Measurements from ENCODE around the gene GOLGA7B.

GOLGA7B gene

DNA sequence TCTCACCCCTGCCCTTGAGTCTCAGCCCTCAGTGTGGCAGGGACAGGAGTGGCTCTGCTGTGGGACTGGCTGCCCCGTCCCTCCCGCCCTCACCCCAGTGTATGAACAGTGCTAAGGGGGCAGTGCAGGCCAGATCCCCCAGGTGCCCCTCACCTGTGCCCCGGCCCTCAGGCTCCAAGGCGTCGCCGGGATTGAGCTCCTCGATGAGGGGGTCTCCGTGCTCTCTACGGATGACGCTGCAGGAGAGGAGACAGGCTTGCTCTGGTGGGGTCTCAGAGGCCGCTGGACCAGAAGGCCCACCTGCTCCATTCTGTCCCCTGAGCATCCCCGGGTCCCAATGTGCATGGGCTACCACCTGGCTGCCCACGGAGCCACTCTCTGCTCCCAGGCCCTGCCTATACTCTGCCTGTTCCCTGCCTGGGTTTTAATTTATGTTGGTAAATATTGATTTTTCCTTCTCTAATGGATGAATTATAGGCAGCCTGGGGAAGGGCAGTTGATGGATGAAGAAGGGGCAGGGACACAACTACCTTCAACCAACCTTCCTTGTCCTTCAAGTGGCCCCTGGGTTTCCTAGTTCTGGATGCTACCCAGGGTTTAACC, 47.2 kb downstream of the GOLGA7B start:
- DNase-seq = no peak

DNA sequence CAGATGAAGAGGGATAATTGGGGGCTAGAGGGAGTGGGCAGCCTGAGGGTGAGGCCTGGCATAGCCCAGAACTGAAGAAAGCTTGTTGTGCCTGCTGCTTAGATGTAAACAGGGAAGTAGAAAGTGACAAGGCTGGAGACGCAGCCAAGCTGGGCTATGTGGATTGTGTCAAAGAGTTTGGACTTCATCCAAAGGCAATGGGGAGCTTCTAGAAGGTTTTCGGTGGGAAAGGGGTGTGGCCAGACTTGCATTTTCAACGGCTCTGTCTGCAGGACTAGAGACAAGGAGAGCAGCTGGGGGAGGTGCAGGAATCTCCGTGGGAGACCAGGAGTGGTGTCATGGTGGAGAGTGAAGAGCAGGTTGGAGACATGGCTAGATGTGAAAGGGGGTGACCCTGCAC, 48.8 kb downstream of the GOLGA7B start:
- DNase-seq = no peak

DNA sequence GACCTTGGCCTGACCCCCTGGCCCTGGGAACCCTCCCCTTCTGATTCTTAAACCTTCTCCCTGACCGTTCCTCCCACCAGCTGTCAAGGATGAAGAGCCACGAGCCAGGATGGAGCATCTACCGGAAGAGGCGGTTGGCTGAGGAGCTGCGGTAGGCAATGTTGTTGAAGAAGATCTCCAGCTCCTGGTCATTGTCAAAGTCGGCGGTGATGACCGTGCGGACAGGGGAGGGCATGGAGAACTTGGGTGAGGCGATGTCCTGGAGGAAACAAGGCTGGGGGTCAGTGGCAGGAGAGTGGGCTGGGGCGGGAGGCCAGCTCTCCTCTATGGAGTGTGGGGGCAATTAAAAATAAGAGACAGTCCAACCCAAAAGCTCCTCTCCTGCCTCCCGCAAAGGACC, 51.7 kb downstream of the GOLGA7B start:
- DNase-seq = no peak

DNA sequence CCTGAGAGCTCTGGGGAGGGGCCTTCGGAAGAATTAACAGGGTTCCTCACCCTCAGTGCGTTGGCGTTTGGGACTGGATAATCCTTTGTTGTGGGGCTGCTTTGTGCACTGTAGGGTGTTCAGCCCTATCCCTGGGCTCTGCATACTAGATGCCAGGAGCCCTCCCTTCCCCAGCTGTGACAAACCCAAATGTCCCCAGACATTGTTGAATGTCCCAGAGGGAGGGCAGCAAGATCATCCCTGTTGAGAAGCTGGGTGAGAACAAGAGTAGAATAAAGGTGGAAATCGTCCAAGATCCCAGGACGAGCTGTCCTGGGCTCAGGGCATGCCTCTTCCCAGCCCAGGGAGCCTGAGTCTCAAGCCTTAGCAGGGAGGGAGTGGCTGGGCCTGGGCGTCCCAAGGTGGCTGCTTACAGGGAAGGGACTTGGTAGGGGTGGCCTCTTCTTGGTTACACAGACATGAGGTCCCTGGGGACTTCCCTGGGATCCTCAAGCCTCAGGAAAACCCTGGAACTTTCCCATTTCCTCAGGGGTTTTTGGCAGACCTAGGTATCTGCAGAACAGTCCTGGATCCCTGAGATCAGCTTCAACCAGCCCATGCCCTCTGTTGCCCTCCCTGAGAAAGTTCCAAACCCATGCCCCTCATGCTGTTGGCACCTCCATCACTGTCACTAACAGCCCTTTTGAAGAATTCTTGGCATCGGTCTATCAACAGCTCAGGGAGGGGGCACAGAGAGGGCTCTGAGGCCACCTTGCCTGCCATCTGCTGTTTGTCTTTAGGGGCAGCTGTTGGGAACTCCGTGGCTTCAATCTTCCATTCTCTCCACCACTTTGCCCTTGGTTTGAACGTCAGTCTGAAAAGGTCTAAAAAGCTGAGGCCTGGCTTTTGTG, 53.7 kb downstream of the GOLGA7B start:
- DNase-seq = no peak

DNA sequence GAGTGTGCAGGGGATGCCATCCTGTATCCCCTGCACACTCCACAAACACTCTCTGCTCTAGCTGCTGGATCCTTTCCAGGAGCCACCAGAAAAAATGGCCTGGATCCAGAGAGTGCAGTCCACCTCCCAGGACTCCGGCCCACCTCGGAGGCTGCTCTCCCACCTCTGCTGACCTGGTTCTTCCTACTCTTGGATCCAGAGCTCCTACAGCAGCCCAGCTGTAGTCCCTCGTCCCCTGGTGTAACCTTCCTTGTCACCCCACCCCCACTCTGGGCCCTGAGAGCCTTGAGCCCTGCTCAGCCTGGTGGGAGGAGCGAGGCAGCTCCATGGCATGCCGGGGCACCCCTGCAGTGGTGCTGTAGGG, 54.4 kb downstream of the GOLGA7B start:
- no peak for DNase-seq

DNA sequence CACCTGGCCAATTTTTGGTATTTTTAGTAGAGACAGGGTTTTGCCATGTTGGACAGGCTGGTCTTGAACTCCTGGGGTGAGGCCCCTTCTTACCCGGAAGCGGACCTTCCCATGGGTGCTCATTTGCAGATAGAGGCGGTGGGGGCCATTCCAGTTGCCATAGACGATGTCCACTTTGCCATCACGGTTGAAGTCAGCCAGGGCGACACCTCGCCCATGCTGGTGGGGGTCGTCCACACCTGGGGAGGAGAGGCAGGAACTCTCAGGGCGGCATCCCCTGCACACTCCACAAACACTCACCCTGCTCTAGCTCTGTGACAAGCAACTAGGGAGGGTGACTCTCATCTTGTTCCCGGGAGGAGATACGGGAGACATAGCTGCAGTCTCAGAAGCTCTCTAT, 54.9 kb downstream of the GOLGA7B start:
- no peak for DNase-seq

DNA sequence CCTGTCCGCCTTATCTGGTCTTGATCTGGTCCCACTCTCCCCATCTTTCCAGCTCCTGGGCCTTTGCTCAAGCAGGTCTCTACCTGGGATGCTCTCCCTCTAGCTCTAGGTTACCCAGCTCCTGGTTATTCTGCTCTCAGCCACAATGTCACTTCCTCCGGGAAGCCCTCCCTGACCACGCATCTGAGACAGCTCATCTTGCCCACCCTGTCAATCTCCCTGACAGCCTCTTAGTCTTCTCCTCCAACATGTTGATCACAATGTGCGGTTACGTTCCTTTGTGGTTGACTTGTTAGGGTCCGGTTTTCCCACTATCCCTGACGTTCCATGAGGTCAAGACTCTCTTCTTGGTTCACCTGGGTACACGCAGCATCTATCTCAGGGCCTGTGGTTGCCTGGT, 55.6 kb downstream of the GOLGA7B start:
- no peak for DNase-seq

DNA sequence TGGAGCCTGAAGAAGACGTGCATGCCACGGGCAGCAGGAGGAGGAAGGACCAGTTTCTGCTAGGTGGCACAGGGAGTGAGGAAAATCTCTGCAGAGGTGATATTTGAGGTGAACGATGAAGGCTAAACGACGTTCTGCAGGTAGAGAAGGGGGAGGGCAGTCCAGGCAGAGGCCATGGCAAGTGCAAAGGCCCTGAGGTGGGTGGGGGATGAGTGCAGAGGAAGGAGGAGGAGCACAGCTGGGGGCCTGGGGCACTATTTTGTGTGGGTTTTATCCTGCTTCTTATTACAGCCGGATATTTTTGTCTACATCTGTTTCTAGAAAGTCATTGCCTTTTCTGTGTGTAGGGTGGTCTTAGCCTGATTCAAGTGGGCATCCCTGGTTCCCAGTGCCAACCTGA, 57.6 kb downstream of the GOLGA7B start:
- no peak for DNase-seq

DNA sequence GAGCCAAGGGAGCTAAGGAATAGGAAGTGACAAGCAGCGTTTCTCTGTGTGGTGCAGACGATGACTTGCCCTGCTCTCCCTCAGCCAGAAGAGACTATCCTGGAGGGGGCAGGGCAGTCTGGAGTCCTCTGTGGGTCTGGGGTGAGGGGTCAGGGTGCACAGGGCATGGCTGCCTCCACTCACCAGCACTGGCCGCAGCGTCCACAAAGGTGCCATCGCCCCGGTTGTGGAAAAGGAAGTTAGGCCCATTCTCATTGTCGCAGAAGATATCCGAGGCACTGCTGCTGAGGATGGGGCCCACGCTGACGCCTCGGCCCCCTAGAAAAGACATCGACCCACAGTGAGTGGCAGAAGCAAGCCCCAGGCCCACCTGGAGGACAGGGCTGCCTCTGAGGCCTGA, 58.2 kb downstream of the GOLGA7B start:
- DNase-seq = no peak

DNA sequence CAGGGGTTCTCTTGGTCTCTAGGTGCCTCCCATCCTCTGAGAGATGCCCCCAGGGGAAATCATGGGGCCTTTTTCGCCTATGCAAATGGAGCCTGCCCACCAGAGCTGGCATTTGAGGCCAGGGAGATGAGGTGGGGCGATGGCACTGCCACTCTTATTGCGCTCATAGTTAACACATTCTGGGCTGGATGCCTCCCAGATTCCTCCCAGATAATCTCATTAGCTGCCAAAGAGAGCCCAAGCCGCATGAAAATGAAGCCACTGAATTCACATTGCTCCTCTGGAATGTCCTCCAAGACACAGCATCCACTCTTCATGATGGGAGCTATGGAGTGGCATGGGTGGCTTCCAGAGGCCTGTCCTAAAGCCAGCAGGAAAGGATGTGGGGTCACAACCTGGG, 61.0 kb downstream of the GOLGA7B start:
- no peak for DNase-seq

DNA sequence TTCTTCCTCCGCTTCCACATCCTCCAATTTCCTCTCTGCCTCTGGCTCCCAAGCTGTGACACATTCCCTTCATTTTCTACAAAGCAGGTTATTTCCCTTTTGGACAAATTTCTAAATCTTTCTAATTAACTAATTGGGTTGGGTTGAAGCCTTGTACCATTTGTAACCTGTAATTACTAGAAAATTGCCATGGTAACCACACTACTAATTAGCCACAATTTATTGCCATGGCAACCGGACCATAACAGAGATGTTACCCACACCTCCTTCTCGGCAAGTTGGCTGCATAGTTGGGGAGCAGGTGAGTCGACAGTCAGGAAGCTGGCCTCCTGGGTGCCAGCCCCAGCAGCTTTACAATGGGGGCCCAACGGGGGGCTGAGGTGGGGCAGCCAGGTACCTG, 61.6 kb downstream of the GOLGA7B start:
- DNase-seq = no peak

DNA sequence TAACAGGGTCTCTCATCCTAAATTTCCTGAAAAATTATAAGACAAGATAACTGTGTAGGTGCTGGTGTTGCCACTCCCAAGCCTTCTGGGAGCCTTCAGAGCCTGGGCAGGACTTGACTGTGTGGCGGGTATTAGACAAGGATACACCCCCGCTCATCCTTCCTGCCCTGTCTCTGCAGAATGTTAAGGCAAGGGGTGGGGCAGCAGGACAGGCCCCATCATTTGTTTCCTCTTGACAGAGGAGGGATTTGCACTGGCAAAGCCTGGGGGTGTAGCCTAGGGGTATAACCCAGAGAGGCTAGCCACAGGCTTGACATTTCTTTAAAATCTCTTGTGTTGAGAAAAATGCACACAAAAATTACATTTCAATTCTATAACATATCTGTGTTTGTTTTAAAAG, 63.5 kb downstream of the GOLGA7B start:
- DNase-seq = no peak

DNA sequence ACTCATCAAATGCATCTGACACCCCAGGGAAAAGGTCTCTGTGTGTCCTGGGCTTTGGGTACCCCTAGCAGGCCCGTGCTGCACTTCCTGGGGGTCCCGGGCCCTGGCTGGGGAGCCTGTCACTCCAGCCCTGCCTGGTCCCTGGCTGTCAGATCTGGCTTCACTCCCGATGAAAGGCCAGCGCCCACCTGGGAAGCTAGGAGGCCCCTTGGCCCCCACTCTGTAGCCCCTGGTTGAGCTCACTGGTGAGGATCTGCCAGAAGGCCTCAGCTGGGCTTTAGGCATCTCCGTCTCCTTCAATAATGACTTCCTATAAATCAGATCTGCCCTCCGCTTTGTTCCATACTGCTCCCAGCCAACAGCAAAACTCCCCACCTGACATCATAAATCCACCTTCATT, 64.0 kb downstream of the GOLGA7B start:
- no peak for DNase-seq

DNA sequence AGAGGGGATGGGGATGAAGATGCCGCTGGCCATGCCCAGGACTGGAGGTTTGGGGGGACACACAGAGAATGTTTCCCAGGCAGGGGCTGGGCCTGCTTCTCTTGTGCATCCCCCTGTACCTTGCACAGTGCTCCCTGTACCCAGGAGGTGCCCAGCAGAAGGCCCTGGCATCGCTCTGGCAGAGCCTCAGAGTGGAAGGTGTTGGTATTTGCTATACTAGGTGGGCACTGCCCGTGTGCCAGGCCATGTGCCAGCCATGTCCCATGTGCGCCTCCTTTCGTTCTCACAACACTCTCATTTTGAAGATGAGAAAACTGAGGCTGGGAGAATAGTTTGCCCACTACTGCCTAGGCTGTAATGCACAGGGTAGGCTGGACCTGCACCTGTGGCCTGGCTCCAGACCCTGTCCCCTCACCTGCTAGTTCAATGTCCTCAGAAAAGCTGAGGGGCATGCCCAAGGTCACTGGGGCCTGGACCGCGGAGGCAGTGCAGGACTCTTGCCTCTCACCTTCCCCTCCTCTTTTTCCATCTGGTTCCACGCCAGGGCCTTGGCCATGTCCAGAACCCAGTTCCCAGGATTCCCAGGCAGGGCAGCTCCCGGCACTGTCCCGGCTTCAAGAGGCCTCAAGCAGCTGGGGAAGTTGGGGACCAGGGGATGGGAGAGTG, 64.7 kb downstream of the GOLGA7B start:
- no peak for DNase-seq

DNA sequence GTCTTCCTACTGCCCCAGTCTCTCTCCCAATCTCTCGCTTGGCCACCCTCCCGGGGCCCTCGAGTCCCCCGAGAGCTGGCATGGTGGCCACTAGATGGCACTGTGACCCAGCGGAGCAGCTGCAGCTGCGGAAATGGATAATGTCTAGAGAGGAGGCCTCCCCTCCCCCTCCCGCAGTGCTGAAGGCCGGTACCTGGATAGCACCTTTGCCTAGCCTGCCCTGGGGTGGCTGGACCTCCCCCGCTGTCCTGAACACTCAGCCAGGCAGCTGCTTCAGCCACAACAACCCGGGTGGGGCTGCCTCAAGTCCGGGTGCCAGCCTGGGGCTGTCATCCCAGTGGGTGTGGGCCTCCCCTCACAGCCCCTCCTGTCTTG, 65.2 kb downstream of the GOLGA7B start:
- DNase-seq = peak; percentile 65

DNA sequence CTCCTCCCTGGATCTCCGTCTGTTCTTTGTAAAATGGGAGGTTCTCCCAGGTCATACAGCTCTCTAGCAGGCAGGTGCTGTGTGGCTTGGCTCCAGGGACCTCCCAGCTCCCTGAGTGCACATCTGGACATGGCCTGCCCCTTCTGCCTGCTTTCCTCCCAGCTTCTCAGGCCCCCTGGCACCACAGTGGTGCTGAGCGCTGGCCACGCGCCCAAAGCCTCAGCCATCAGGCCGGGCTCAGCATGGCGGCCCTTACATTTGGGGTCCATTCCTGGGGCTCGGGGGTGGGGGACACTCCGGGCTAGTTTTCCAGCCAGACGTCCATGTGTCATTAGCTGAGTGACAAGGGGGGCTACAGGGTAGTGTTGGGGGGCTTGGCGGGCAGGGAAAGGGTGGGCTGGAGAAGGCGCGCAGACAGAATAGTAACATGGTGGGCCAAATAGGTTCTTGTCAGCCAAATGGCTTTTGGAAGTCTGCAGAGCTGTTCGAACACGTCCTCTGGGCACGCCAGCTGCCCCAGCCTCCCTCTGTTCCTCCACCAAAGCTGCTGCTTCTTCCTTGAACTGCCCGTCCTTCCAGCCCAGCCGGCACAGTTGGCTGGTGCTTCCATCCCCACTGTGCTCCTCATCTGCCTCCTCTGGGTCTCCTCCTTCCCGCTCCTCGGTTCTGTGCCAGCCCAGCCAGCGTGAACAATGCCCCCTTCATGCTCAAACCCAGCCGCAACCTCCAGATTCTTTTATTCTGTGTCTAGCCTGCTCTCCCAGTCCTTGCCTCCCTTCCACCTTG, 65.9 kb downstream of the GOLGA7B start:
- DNase-seq = no peak

DNA sequence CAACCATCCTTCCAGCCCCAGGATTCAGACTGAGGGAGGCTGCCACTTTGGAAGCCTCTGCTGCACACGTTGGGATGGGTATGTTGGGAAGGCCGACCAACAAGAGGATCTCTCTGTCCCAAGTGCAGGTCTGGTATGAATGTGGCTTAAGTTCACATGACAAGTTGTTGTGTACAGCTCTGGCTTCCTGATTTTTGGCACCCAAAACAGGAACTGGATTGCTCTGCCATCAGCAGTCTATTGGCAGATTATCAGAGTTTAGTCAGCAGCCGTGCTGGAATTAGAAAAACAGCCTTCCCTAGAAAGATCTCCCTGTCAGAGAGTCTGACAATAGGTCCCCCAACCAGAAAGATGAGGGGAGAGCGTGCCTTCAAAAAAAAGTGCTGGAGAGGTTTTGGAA, 66.9 kb downstream of the GOLGA7B start:
- DNase-seq = no peak

DNA sequence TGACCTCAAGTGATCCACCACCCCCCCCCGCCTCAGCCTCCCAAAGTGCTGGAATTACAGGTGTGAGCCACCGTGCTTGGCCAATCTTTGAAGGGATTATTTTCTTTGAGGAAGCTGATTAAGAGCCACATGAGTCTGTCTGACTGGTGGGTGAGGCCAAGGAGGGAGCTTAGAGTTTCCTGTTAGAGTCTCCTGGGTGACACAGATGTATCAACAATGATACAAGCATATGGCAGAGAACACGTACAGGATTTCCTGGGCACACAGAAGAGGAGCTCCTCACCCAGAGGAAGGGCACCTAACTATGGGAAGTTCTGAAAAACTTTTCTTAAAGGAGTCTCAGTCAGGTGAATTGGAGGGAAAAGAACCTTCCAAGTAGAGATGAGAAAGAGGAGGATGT, 69.4 kb downstream of the GOLGA7B start:
- DNase-seq = no peak

DNA sequence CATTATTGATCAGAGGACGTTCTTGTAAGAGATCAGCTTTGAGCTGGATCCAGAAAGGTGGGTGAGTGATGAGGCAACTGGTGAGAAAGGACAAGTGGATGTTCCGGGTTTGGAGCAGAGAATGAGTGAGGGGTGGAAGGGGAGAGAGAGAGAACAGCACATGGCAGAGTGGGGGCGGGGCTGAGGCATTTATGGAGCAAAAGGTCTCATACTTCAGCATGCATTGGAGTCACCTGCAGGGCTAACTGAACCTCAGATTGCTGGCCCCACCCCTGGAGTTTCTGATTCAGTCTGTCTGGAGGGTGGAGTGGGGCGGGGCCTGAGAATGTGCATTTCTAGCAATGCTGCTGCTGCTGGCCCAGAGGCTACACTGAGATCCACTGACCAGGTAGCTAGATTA, 71.2 kb downstream of the GOLGA7B start:
- no peak for DNase-seq

Measured in stimulated activated naive CD4-positive, alpha-beta T cell treated with Interleukin-2 at 50 U/mL for 16 hours (primary cell).